Peyer's patch (tissue), 4 donors: ENCODE data around the gene TMEM229B.

ENCODE experiments used
- CTCF ChIP-seq, 6 experiments: fragments of 450-650 bp in 4 of 6; fragments of 200-600 bp in 2 of 6; sonication (generic) in 1 of 6; IDR thresholded peaks; one replicate each; pipeline ENCODE4 v1.5.1; 2017 to 2019; ENCODE audit warnings: antibody characterized with exemption in 6 of 6, mild to moderate bottlenecking in 3 of 6, moderate library complexity in 1 of 6
- POLR2A ChIP-seq, 2 donors: fragments of 450-650 bp; IDR thresholded peaks; one replicate each; pipeline ENCODE4 v1.5.1; 2017; ENCODE audit warnings: antibody characterized with exemption in 2 of 2, mild to moderate bottlenecking in 2 of 2, moderate library complexity in 2 of 2

DNA sequence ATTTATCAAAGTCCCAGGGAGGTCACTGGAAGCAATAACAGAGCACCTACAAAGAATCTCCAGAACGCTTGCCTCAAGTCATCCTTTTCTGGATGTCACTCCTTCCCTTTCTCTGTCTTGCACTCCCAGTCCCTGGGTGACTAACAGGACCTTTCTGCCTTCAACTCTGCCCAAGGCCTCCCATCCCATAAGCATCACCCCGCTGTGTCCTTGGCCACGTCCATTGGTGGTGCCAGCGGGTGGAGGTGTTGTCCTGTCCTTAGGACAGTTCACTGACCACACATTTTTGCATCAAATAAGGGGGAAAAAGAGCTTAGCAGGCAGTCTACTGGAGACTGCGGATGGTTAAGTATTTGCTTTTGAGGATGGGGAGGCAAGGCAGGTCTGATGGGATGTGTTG, 52.9 kb downstream of the TMEM229B start:
- no peak for TF ChIP-seq CTCF (IDR thresholded peaks at IDR 0.05)
- TF ChIP-seq POLR2A (IDR thresholded peaks at IDR 0.05) = no peak
